Measurements from ENCODE around the gene OFD1.

The OFD1 gene

GRCh38 chrX:13764281-13764680 lies 29.7 kb downstream of the OFD1 start:
- Mint-ChIP-seq H3K9me3 (peaks cover 21% of the 10 kb centered on the region), H3K4me3 (no peak overlapping the region), H3K27me3 (ENCODE audit: low read depth, poor library complexity) (no peaks in the 10 kb centered on the region), H3K4me1 (peaks cover 7% of the 10 kb centered on the region), H3K27ac (no peak overlapping the region), H3K36me3 (ENCODE audit: low read depth) (peaks cover 42% of the 10 kb centered on the region)
- no peak for DNase-seq
- TF ChIP-seq CTCF (IDR thresholded peaks at IDR 0.05) = no peak

DNA sequence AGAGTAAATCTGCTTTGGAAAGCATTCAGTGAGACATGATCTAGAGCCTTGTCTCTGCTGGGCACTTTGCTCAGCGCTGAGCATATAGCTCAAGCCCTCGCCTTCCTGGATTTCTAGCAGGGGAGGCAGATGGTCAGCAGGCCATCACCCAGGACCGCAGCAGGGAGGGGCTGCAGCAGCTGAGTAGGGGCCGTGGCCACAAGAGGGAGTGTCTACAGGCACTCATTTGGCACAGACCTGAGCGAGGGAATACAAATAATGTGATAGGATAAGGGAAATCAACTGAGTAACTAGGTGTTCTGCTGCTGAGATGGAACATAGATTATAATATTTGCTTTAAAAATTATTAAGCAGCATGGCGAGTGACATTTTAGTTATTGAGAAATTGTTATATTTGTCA lies 30.2 kb downstream of the OFD1 start:
- peaks cover 47% of the 10 kb centered on the region for H3K36me3 Mint-ChIP-seq (ENCODE audit: low read depth)
- no peak overlapping the region for H3K4me3 Mint-ChIP-seq
- peaks cover 7% of the 10 kb centered on the region for H3K4me1 Mint-ChIP-seq
- peak; percentile 57 for DNase-seq
- H3K9me3 Mint-ChIP-seq = peaks cover 20% of the 10 kb centered on the region
- H3K27me3 Mint-ChIP-seq (ENCODE audit: low read depth, poor library complexity) = no peaks in the 10 kb centered on the region
- TF ChIP-seq CTCF (IDR thresholded peaks at IDR 0.05) = peak; percentile 36
- no peak overlapping the region for H3K27ac Mint-ChIP-seq

- Mint-ChIP-seq H3K36me3 (ENCODE audit: low read depth) (peaks cover 59% of the 10 kb centered on the region), H3K27ac (no peak overlapping the region), H3K27me3 (ENCODE audit: low read depth, poor library complexity) (no peaks in the 10 kb centered on the region), H3K9me3 (peaks cover 21% of the 10 kb centered on the region), H3K4me1 (peaks cover 12% of the 10 kb centered on the region), H3K4me3 (no peak overlapping the region)
- DNase-seq = no peak
- TF ChIP-seq CTCF (IDR thresholded peaks at IDR 0.05) = no peak
These were observed 34.4 kb downstream of the OFD1 start for GRCh38 chrX:13768939-13769338.

DNA sequence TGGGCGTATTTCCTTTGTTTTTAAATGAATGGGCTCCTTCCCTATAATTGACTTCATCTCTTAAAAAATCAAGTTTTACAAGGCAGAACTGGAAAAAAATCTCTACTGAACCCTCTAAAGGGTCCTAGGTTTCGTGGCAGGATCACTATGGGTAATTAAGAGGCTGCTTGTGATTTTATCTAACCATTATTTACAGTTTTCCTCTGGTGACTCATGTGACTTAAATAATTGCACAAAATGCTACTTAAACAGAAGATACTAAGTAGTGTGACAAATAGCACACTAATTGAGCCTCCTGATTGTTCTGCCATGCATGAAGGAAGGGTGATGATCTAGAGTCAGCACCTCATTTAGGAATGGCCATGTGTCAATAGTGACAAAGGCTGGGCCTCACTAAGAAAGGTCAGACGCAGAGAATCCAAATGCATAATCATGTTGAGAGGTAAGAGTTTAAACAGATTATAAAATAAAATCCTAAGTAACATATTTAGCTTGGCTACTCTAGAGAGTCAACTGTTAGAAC lies 35.5 kb downstream of the OFD1 start:
- TF ChIP-seq CTCF (IDR thresholded peaks at IDR 0.05) = no peak
- no peaks in the 10 kb centered on the region for H3K27me3 Mint-ChIP-seq (ENCODE audit: low read depth, poor library complexity)
- peaks cover 30% of the 10 kb centered on the region for H3K9me3 Mint-ChIP-seq
- H3K27ac Mint-ChIP-seq = no peak overlapping the region
- H3K36me3 Mint-ChIP-seq (ENCODE audit: low read depth) = peaks cover 67% of the 10 kb centered on the region
- DNase-seq = no peak
- H3K4me3 Mint-ChIP-seq = no peak overlapping the region
- peaks cover 5% of the 10 kb centered on the region for H3K4me1 Mint-ChIP-seq

- no peak for DNase-seq
- Mint-ChIP-seq H3K4me3 (no peak overlapping the region), H3K4me1 (peaks cover 18% of the 10 kb centered on the region), H3K9me3 (peaks cover 16% of the 10 kb centered on the region), H3K27me3 (ENCODE audit: low read depth, poor library complexity) (peaks cover 4% of the 10 kb centered on the region), H3K36me3 (ENCODE audit: low read depth) (peaks cover 41% of the 10 kb centered on the region), H3K27ac (peak overlapping the region; percentile 72)
- TF ChIP-seq CTCF (IDR thresholded peaks at IDR 0.05) = no peak
These were observed 40.1 kb downstream of the OFD1 start for GRCh38 chrX:13774696-13775095.

GRCh38 chrX:13775837-13776236 lies 41.3 kb downstream of the OFD1 start:
- Mint-ChIP-seq H3K4me3 (no peak overlapping the region), H3K4me1 (peaks cover 15% of the 10 kb centered on the region), H3K36me3 (ENCODE audit: low read depth) (peaks cover 36% of the 10 kb centered on the region), H3K27me3 (ENCODE audit: low read depth, poor library complexity) (peaks cover 4% of the 10 kb centered on the region), H3K27ac (no peak overlapping the region), H3K9me3 (peaks cover 20% of the 10 kb centered on the region)
- no peak for DNase-seq
- no peak for TF ChIP-seq CTCF (IDR thresholded peaks at IDR 0.05)
